ENCODE data around the gene PROB1.

DNA sequence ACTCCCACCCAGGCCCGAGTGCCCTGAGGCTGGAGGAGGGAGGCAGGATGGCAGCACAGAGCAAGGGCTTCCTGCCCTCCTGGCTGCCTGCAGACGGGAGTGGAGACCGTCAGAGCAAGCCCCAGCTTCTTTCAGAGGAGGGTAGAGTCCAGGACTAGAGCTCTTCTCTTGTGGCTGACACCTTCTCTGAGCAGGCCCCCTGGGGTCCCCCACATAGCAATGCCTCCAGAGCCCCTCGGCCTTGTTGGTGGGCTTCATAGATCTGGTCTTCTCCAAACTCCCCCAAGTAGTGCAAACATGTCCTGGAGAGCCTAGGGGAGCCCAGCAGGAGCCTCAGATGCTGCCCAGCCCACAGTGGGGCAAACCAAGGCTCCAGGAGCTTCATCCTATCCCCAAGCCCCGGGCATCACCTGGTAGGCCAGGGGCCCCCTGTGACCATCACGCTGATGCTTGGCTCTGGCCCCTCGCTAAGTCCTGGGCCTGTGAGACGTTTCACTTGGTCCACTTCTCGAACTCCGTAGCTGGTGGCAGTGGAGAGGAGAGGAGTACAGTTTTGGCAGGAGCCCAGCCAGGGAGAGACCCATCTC is 7.2 kb downstream of the PROB1 start:
- TF ChIP-seq, protein P1, sequence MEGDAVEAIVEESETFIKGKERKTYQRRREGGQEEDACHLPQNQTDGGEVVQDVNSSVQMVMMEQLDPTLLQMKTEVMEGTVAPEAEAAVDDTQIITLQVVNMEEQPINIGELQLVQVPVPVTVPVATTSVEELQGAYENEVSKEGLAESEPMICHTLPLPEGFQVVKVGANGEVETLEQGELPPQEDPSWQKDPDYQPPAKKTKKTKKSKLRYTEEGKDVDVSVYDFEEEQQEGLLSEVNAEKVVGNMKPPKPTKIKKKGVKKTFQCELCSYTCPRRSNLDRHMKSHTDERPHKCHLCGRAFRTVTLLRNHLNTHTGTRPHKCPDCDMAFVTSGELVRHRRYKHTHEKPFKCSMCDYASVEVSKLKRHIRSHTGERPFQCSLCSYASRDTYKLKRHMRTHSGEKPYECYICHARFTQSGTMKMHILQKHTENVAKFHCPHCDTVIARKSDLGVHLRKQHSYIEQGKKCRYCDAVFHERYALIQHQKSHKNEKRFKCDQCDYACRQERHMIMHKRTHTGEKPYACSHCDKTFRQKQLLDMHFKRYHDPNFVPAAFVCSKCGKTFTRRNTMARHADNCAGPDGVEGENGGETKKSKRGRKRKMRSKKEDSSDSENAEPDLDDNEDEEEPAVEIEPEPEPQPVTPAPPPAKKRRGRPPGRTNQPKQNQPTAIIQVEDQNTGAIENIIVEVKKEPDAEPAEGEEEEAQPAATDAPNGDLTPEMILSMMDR (conservative IDR thresholded peaks at IDR 0.05; ENCODE audit: low read depth, low read length): no peak
- TF ChIP-seq EZH2 (IDR thresholded peaks at IDR 0.05; ENCODE audit: low read length, unreplicated experiment): no peak
